ENCODE measurements around the gene CDH4.

- no peak for TF ChIP-seq CTCF (tag by site-specific recombination; IDR thresholded peaks at IDR 0.05)
- no peak for TF ChIP-seq PATZ1 (tag by site-specific recombination; IDR thresholded peaks at IDR 0.05)
- TF ChIP-seq PBX3 (CRISPR knock-in tag; IDR thresholded peaks at IDR 0.05): no peak
- TF ChIP-seq ZNF37A (tag by site-specific recombination; IDR thresholded peaks at IDR 0.05): no peak
- no peak for TF ChIP-seq ZNF26 (tag by site-specific recombination; IDR thresholded peaks at IDR 0.05)
- TF ChIP-seq ZNF132 (tag by site-specific recombination; IDR thresholded peaks at IDR 0.05; ENCODE audit: borderline replicate concordance): no peak
- TF ChIP-seq ZSCAN30 (tag by site-specific recombination; IDR thresholded peaks at IDR 0.05): no peak
- no peak for TF ChIP-seq ZNF174 (tag by site-specific recombination; IDR thresholded peaks at IDR 0.05)
- no peak for TF ChIP-seq ZNF24 (tag by site-specific recombination; IDR thresholded peaks at IDR 0.05)
These were observed 724.2 kb downstream of the CDH4 start for GRCh38 chr20:61976263-61976643.
